GM18508 (cell line): Measurements from ENCODE around the gene KCNQ1.

Source experiments
- ATAC-seq: cut with Tn5 transposase; IDR thresholded peaks from one replicate; pipeline ENCODE4 v1.9.1; 2021; ENCODE audit warnings: moderate number of reproducible peaks; ENCODE audit not compliant: insufficient read depth, unreplicated experiment

The KCNQ1 gene

GRCh38 chr11:2559527-2560311, 114.9 kb downstream of the KCNQ1 start:
- no peak for ATAC-seq

GRCh38 chr11:2561696-2562581, 117.1 kb downstream of the KCNQ1 start:
- no peak for ATAC-seq

GRCh38 chr11:2562890-2563212, 118.0 kb downstream of the KCNQ1 start:
- no peak for ATAC-seq

- ATAC-seq: no peak
Observed at GRCh38 chr11:2563213-2564007, 118.6 kb downstream of the KCNQ1 start.

- ATAC-seq: no peak
Observed at GRCh38 chr11:2564008-2564530, 119.3 kb downstream of the KCNQ1 start.

- ATAC-seq: no peak
Observed at GRCh38 chr11:2564588-2565425, 120.0 kb downstream of the KCNQ1 start.

GRCh38 chr11:2565447-2566222, 120.8 kb downstream of the KCNQ1 start:
- ATAC-seq: no peak

GRCh38 chr11:2566223-2567025, 121.6 kb downstream of the KCNQ1 start:
- ATAC-seq: no peak

- ATAC-seq: no peak
Observed at GRCh38 chr11:2567026-2567671, 122.3 kb downstream of the KCNQ1 start.

- no peak for ATAC-seq
Observed at GRCh38 chr11:2569321-2569721, 124.5 kb downstream of the KCNQ1 start.

- ATAC-seq: no peak
Observed at GRCh38 chr11:2569731-2570210, 125.0 kb downstream of the KCNQ1 start.

- no peak for ATAC-seq
Observed at GRCh38 chr11:2570211-2570811, 125.5 kb downstream of the KCNQ1 start.

GRCh38 chr11:2570841-2571597, 126.2 kb downstream of the KCNQ1 start:
- ATAC-seq: no peak

GRCh38 chr11:2571598-2572281, 126.9 kb downstream of the KCNQ1 start:
- no peak for ATAC-seq

- ATAC-seq: no peak
Observed at GRCh38 chr11:2572491-2573239, 127.9 kb downstream of the KCNQ1 start.
